HepG2 (cell line): ENCODE results near the gene FOXN3. TPM values are rescaled to one million over a fixed set of nuclear protein-coding genes. Genes with fewer than 3 reads are reported as not detected.

Experiments
- ARNT2 ChIP-seq: sonication (generic); formaldehyde crosslinking; IDR thresholded peaks from 2 replicates; pipeline ENCODE4 v1.8.0; 2022; ENCODE audit warnings: mild to moderate bottlenecking, low read depth, missing genetic modification reagents, moderate library complexity
- FOXA3 ChIP-seq: IDR thresholded peaks from 2 replicates; pipeline ENCODE4 v1.6.1; 2016; ENCODE audit warnings: missing genetic modification reagents, missing compliant biosample characterization
- HDAC6 ChIP-seq: fragments of 200-600 bp; sonication (generic); IDR thresholded peaks from 2 replicates; pipeline ENCODE4 v1.7.0; 2017; ENCODE audit warnings: mild to moderate bottlenecking, antibody characterized with exemption, low read length, low read depth
- HMG20B ChIP-seq: conservative IDR thresholded peaks from 2 replicates; pipeline ENCODE4 v1.6.1; 2016; ENCODE audit warnings: missing genetic modification reagents, missing compliant biosample characterization
- HOXD1 ChIP-seq: sonication (generic); formaldehyde crosslinking; IDR thresholded peaks from 2 replicates; pipeline ENCODE4 v1.5.0; 2020; ENCODE audit warnings: missing genetic modification reagents
- KLF6 ChIP-seq: IDR thresholded peaks from 2 replicates; pipeline ENCODE4 v1.8.0; 2016; ENCODE audit warnings: missing biosample characterization, missing genetic modification reagents
- KMT2B ChIP-seq: IDR thresholded peaks from 2 replicates; pipeline ENCODE4 v1.6.1; 2016; ENCODE audit warnings: missing genetic modification reagents, missing compliant biosample characterization
- NONO ChIP-seq, 2 experiments: fragments of 450-650 bp in 1 of 2; sonication (generic) in 1 of 2; formaldehyde crosslinking in 1 of 2; IDR thresholded peaks in 1 of 2; conservative IDR thresholded peaks in 1 of 2; 2 replicates each; pipeline versions ENCODE4 v1.6.1 to v1.8.0; 2017 to 2022; ENCODE audit warnings: mild to moderate bottlenecking in 1 of 2, missing genetic modification reagents in 1 of 2, moderate library complexity in 1 of 2
- SOX13 ChIP-seq, 3 experiments: fragments of 450-650 bp in 1 of 3; sonication (generic) in 1 of 3; formaldehyde crosslinking in 1 of 3; IDR thresholded peaks in 2 of 3; conservative IDR thresholded peaks in 1 of 3; 2 replicates each; pipeline versions ENCODE4 v1.5.0 to v1.6.1; 2016 to 2020; ENCODE audit warnings: antibody characterized with exemption in 1 of 3, mild to moderate bottlenecking in 1 of 3, missing compliant biosample characterization in 1 of 3, missing genetic modification reagents in 1 of 3, moderate library complexity in 1 of 3
- TBL1XR1 ChIP-seq: fragments of 150-350 bp; IDR thresholded peaks from 2 replicates; pipeline ENCODE4 v1.6.1; 2014; ENCODE audit warnings: borderline replicate concordance, low read length; ENCODE audit not compliant: partially characterized antibody
- ZNF274 ChIP-seq: sonication (generic); formaldehyde crosslinking; IDR thresholded peaks from 2 replicates; pipeline ENCODE4 v1.5.1; 2020; ENCODE audit warnings: mild to moderate bottlenecking, missing genetic modification reagents
- ZNF672 ChIP-seq: sonication (generic); formaldehyde crosslinking; IDR thresholded peaks from 2 replicates; pipeline ENCODE4 v1.8.1; 2022; ENCODE audit warnings: missing genetic modification reagents
- polyA plus RNA-seq, 8 experiments: library from polyadenylated mRNA; depleted of rRNA in 3 of 8; stranded (reverse) in 7 of 8; unstranded in 1 of 8; fragments of >200 nt; fragmentation: Illumina TruSeq in 4 of 8; extraction: Trizol in 4 of 8; gene quantifications; 2 replicates each; pipeline versions ENCODE4 v1.2.1 to v1.2.3, GENCODE V29; 2011 to 2016; ENCODE audit warnings: low read depth in 4 of 8, missing spikeins in 1 of 8, mixed read lengths in 1 of 8; ENCODE audit not compliant: insufficient read depth in 1 of 8
- total RNA-seq, 5 experiments: library from RNA; depleted of rRNA; stranded (reverse); fragments of >200 nt; fragmentation: Illumina TruSeq; extraction: Trizol; gene quantifications; 2 replicates each; pipeline ENCODE4 v1.2.3, GENCODE V29; 2016; ENCODE audit warnings: low read depth in 1 of 5
- TF ChIP-seq, protein P1 (sequence below): sonication (generic); formaldehyde crosslinking; IDR thresholded peaks from 2 replicates; pipeline ENCODE4 v1.8.1; 2023; ENCODE audit warnings: mild to moderate bottlenecking, missing genetic modification reagents, borderline replicate concordance

The FOXN3 gene
- total and polyA plus RNA-seq, 2 of the 13 experiments (the other 11 are each of a cell fraction or from before 2014, with no cell fraction given) = 32.4 to 70.2 TPM

DNA sequence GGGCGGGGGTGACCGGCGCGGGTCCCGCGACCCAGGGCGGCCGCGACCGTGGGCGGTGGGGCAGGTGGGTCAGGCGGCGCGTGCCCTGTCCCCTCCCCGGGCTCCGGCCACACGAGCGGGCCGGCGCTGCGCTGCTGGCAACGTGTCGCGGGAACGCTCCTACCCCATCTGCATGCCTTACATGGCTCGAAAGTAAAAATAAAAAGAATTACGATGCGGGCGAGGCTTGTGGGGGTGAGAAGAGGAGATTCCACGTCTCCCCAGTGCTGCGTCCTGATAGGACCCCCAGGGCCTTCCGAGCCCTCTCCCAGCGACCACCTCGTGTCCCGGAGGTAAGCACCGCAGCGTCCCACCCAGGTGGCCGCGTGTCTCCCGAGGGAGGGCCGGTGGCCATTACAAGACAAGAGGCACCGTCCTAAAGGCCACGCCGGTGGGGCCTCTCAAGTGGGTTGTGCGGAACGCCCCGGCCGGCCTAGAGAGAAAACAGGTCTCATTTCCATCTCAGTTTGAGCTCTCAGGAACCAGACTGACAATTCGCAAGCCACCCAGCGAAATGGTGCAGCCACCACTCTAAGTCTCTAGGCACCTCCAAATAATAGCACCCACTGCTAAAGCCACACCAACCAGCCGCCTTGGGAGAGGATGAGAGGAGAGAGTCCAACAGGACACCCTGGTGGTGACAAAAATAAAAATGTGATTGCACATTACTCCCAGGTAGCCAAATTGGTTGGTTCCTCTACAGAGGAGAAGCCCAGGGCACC is 612 bp upstream of the FOXN3 start (continued):
- TF ChIP-seq, protein P1, sequence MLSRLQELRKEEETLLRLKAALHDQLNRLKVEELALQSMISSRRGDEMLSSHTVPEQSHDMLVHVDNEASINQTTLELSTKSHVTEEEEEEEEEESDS (CRISPR knock-in tag) = no peak
- no peak for TF ChIP-seq HDAC6
- TF ChIP-seq KLF6 = 0 out of 2 replicates have a peak, but pooled peaks have one; percentile 22
- TF ChIP-seq HMG20B (CRISPR knock-in tag) = no peak
- peak; percentile 15; the same call in 1 of the 2 replicates for TF ChIP-seq KMT2B
- TF ChIP-seq HOXD1 (CRISPR knock-in tag) = no peak
- no peak for TF ChIP-seq NONO (IDR thresholded peaks at IDR 0.05)
- TF ChIP-seq NONO (CRISPR knock-in tag; conservative IDR thresholded peaks at IDR 0.05) = 0 out of 2 replicates have a peak, but pooled peaks have one; percentile 10
- TF ChIP-seq ARNT2 (CRISPR knock-in tag) = no peak
- no peak; the same call in 1 of the 2 replicates for TF ChIP-seq ZNF274 (CRISPR knock-in tag)
- no peak for TF ChIP-seq TBL1XR1
- TF ChIP-seq FOXA3 (CRISPR knock-in tag) = 0 out of 2 replicates have a peak, but pooled peaks have one; percentile 8
- no peak for TF ChIP-seq SOX13 (IDR thresholded peaks at IDR 0.05)
- TF ChIP-seq SOX13 (CRISPR knock-in tag; conservative IDR thresholded peaks at IDR 0.05 in 1 of 2, IDR thresholded peaks at IDR 0.05 in 1 of 2) = 0 out of 4 replicates have a peak, but pooled peaks of 1 of the 2 experiments have one; percentile 1
- TF ChIP-seq ZNF672 (CRISPR knock-in tag) = no peak
